GM23338 (cell line): ENCODE measurements around the gene APAF1. TPM values are rescaled to one million over a fixed set of nuclear protein-coding genes. Genes with fewer than 3 reads are reported as not detected.

ENCODE experiments used
- ATAC-seq: fragments of 200-7000 bp; cut with Tn5 transposase; 3 replicates; pipeline ENCODE4 v1.9.1; 2020
- DNase-seq: peaks from one replicate; pipeline ENCODE4 v3.0.0-alpha.2; 2015; ENCODE audit warnings: low spot score
- H2AFZ ChIP-seq: fragments of 200-600 bp; sonication (generic); 2 replicates; pipeline ENCODE4 v1.8.0; 2016; ENCODE audit warnings: antibody characterized with exemption, mild to moderate bottlenecking, moderate library complexity
- H3F3A ChIP-seq: fragments of 200-600 bp; sonication (generic); replicated peaks from 2 replicates; pipeline ENCODE4 v1.8.0; 2017; ENCODE audit warnings: antibody characterized with exemption, mixed run types, low read depth
- H3K27ac ChIP-seq: fragments of 200-600 bp; sonication (generic); 2 replicates; pipeline ENCODE4 v1.6.1; 2016; ENCODE audit warnings: low read depth
- H3K27me3 ChIP-seq: fragments of 200-600 bp; sonication (generic); 2 replicates; pipeline ENCODE4 v1.8.0; 2016; ENCODE audit warnings: mild to moderate bottlenecking, mixed run types, moderate library complexity; ENCODE audit not compliant: insufficient read depth
- H3K36me3 ChIP-seq: fragments of 200-600 bp; sonication (generic); 2 replicates; pipeline ENCODE4 v1.8.0; 2016; ENCODE audit warnings: mild to moderate bottlenecking; ENCODE audit not compliant: insufficient read depth
- H3K4me1 ChIP-seq: fragments of 200-600 bp; sonication (generic); 2 replicates; pipeline ENCODE4 v1.8.0; 2016; ENCODE audit warnings: mild to moderate bottlenecking, moderate library complexity; ENCODE audit not compliant: insufficient read depth
- H3K4me2 ChIP-seq: fragments of 200-600 bp; sonication (generic); 2 replicates; pipeline ENCODE4 v1.7.1; 2017; ENCODE audit warnings: mixed run types
- H3K4me3 ChIP-seq: fragments of 200-600 bp; sonication (generic); 2 replicates; pipeline ENCODE4 v1.6.1; 2016; ENCODE audit warnings: mixed run types
- H3K79me2 ChIP-seq: fragments of 200-600 bp; sonication (generic); replicated peaks from 2 replicates; pipeline ENCODE4 v1.8.0; 2017; ENCODE audit warnings: mild to moderate bottlenecking; ENCODE audit not compliant: insufficient read depth
- H3K9me2 ChIP-seq: fragments of 200-600 bp; sonication (generic); 2 replicates; pipeline ENCODE4 v1.8.0; 2017; ENCODE audit not compliant: insufficient read depth
- H4K20me1 ChIP-seq: fragments of 200-600 bp; sonication (generic); replicated peaks from 2 replicates; pipeline ENCODE4 v1.8.0; 2017; ENCODE audit warnings: mild to moderate bottlenecking; ENCODE audit not compliant: insufficient read depth
- H3K27ac Mint-ChIP-seq: 2 replicates; pipeline ENCODE4 v1.8.0; 2020; ENCODE audit warnings: inconsistent platforms, mild to moderate bottlenecking, moderate library complexity, mixed read lengths
- H3K27me3 Mint-ChIP-seq: 3 replicates; pipeline ENCODE4 v1.8.0; 2022; ENCODE audit warnings: low read depth, mild to moderate bottlenecking, moderate library complexity, mixed read lengths, inconsistent platforms; ENCODE audit not compliant: insufficient read depth, poor library complexity
- H3K36me3 Mint-ChIP-seq: 3 replicates; pipeline ENCODE4 v1.8.0; 2021; ENCODE audit warnings: low read depth, mild to moderate bottlenecking, inconsistent platforms, moderate library complexity, mixed read lengths
- H3K4me1 Mint-ChIP-seq: 3 replicates; pipeline ENCODE4 v1.8.0; 2020; ENCODE audit warnings: mild to moderate bottlenecking, inconsistent platforms, mixed read lengths
- H3K4me3 Mint-ChIP-seq: 3 replicates; pipeline ENCODE4 v1.8.0; 2021; ENCODE audit warnings: moderate library complexity, mild to moderate bottlenecking, inconsistent platforms, mixed read lengths
- H3K9me3 Mint-ChIP-seq: 3 replicates; pipeline ENCODE4 v1.8.0; 2020; ENCODE audit warnings: moderate library complexity, mild to moderate bottlenecking, inconsistent platforms, mixed read lengths
- CTCF ChIP-seq, 2 experiments: fragments of 200-600 bp in 1 of 2; sonication (generic) in 1 of 2; conservative IDR thresholded peaks; 2 replicates each; pipeline versions ENCODE4 v1.5.1 to v1.6.1; 2016 to 2017; ENCODE audit warnings: antibody characterized with exemption in 2 of 2, low read depth in 2 of 2, mild to moderate bottlenecking in 2 of 2, moderate library complexity in 1 of 2
- ETS1 ChIP-seq: IDR thresholded peaks from 2 replicates; pipeline ENCODE4 v1.6.1; 2016; ENCODE audit warnings: antibody characterized with exemption
- EZH2 ChIP-seq: fragments of 200-600 bp; sonication (generic); IDR thresholded peaks from one replicate; pipeline ENCODE4 v1.8.0; 2017; ENCODE audit warnings: antibody characterized with exemption, mild to moderate bottlenecking, low read depth; ENCODE audit not compliant: unreplicated experiment
- JUNB ChIP-seq: IDR thresholded peaks from one replicate; pipeline ENCODE4 v1.6.1; 2016; ENCODE audit warnings: antibody characterized with exemption; ENCODE audit not compliant: unreplicated experiment
- NANOG ChIP-seq: IDR thresholded peaks from 2 replicates; pipeline ENCODE4 v1.6.1; 2016; ENCODE audit warnings: antibody characterized with exemption, borderline replicate concordance
- POLR2AphosphoS5 ChIP-seq: IDR thresholded peaks from 2 replicates; pipeline ENCODE4 v1.6.1; 2016; ENCODE audit warnings: antibody characterized with exemption, low read depth
- ZNF114 ChIP-seq: fragments of 250-450 bp; sonication (Bioruptor Pico); IDR thresholded peaks from 2 replicates; pipeline ENCODE4 v1.5.0; 2020; ENCODE audit warnings: mild to moderate bottlenecking, moderate library complexity
- polyA plus RNA-seq: library from polyadenylated mRNA; unstranded; fragments of >200 nt; fragmentation: Nextera tagmentation; extraction: Ambion mirVana; gene quantifications from 2 replicates; pipeline ENCODE4 v1.2.1, GENCODE V29; 2016
- total RNA-seq: library from RNA; depleted of rRNA; stranded (reverse); fragments of >200 nt; shearing (Covaris generic); gene quantifications from 2 replicates; pipeline ENCODE4 v1.2.3, GENCODE V29; 2014

Gene APAF1
- total and polyA plus RNA-seq, 2 experiments from 2014 or later, result 12.0 to 31.2 TPM

GRCh38 chr12:98750511-98750910 lies 105.4 kb downstream of the APAF1 start (continued):
- TF ChIP-seq ETS1, result no peak

- no peaks in the 10 kb centered on the region for H4K20me1 ChIP-seq
- no peaks in the 10 kb centered on the region for H3F3A ChIP-seq
- H3K27me3 Mint-ChIP-seq, result peaks cover 8% of the 10 kb centered on the region
- no peaks in the 10 kb centered on the region for H3K36me3 Mint-ChIP-seq
- no peak overlapping the region for H3K27ac Mint-ChIP-seq
- H3K27ac ChIP-seq, result no peak overlapping the region
- peaks cover 10% of the 10 kb centered on the region for H3K4me1 Mint-ChIP-seq
- no peak overlapping the region for H3K4me3 Mint-ChIP-seq
- peaks cover 6% of the 10 kb centered on the region for H3K27me3 ChIP-seq
- DNase-seq (no peak), ATAC-seq (no peak)
- no peak overlapping the region for H2AFZ ChIP-seq
- TF ChIP-seq JUNB (no peak), POLR2AphosphoS5 (no peak)
- no peaks in the 10 kb centered on the region for H3K79me2 ChIP-seq
- no peak overlapping the region for H3K4me2 ChIP-seq
- H3K4me1 ChIP-seq, result no peaks in the 10 kb centered on the region
- H3K9me3 Mint-ChIP-seq, result no peaks in the 10 kb centered on the region
- H3K4me3 ChIP-seq, result no peak overlapping the region
- H3K36me3 ChIP-seq, result no peaks in the 10 kb centered on the region
- H3K9me2 ChIP-seq, result no peaks in the 10 kb centered on the region
These were observed 106.6 kb downstream of the APAF1 start for GRCh38 chr12:98751580-98752115.

GRCh38 chr12:98752726-98753125 lies 107.6 kb downstream of the APAF1 start:
- Mint-ChIP-seq H3K4me3 (no peak overlapping the region), H3K9me3 (no peaks in the 10 kb centered on the region), H3K4me1 (peaks cover 10% of the 10 kb centered on the region), H3K27ac (no peak overlapping the region), H3K36me3 (no peaks in the 10 kb centered on the region), H3K27me3 (peaks cover 4% of the 10 kb centered on the region)
- no peak overlapping the region for H3K27ac ChIP-seq
- no peaks in the 10 kb centered on the region for H4K20me1 ChIP-seq
- H3K36me3 ChIP-seq, result no peaks in the 10 kb centered on the region
- DNase-seq, result no peak
- H2AFZ ChIP-seq, result no peak overlapping the region
- no peak overlapping the region for H3K4me2 ChIP-seq
- H3K79me2 ChIP-seq, result no peaks in the 10 kb centered on the region
- H3K9me2 ChIP-seq, result no peaks in the 10 kb centered on the region
- H3K4me3 ChIP-seq, result no peak overlapping the region
- no peaks in the 10 kb centered on the region for H3F3A ChIP-seq
- TF ChIP-seq ZNF114 (CRISPR knock-in tag) (no peak), CTCF (conservative IDR thresholded peaks at IDR 0.05; ENCODE audit: low read depth in 2 of 2) (no peak), POLR2AphosphoS5 (no peak), ETS1 (no peak), NANOG (no peak), JUNB (no peak), EZH2 (no peak)
- no peak for ATAC-seq
- H3K27me3 ChIP-seq, result no peaks in the 10 kb centered on the region
- H3K4me1 ChIP-seq, result no peaks in the 10 kb centered on the region
